ENCODE data around the gene SRD5A1.

SRD5A1 gene

GRCh38 chr5:6631441-6631840 is 1.8 kb upstream of the SRD5A1 start:
- peak overlapping the region; percentile 99 for H3K9ac ChIP-seq (ENCODE audit: low read length)
- H3K27me3 ChIP-seq (replicated peaks; ENCODE audit: control insufficient read depth, insufficient read depth, low read length), result no peaks in the 10 kb centered on the region
- H3K9me3 ChIP-seq (ENCODE audit: control insufficient read depth, low read length), result no peaks in the 10 kb centered on the region
- peaks cover 45% of the 10 kb centered on the region for H3K36me3 ChIP-seq (ENCODE audit: control insufficient read depth, insufficient read depth, low read length, severe bottlenecking)
- no peak for DNase-seq (ENCODE audit: low read depth)
- peaks cover 13% of the 10 kb centered on the region for H3K4me1 ChIP-seq (ENCODE audit: control insufficient read depth, insufficient read depth, low read length)
- H3K4me3 ChIP-seq (ENCODE audit: low read length), result peak overlapping the region; percentile 94

GRCh38 chr5:6632324-6632887 is 834 bp upstream of the SRD5A1 start:
- Histone ChIP-seq H3K4me1 (ENCODE audit: control insufficient read depth, insufficient read depth, low read length) (peaks cover 13% of the 10 kb centered on the region), H3K27me3 (replicated peaks; ENCODE audit: control insufficient read depth, insufficient read depth, low read length) (no peaks in the 10 kb centered on the region), H3K9me3 (ENCODE audit: control insufficient read depth, low read length) (no peaks in the 10 kb centered on the region), H3K4me3 (ENCODE audit: low read length) (peak overlapping the region; percentile 94), H3K9ac (ENCODE audit: low read length) (peak overlapping the region; percentile 99), H3K36me3 (ENCODE audit: control insufficient read depth, insufficient read depth, low read length, severe bottlenecking) (peaks cover 36% of the 10 kb centered on the region)
- DNase-seq (ENCODE audit: low read depth), result peak; percentile 60

- DNase-seq (ENCODE audit: low read depth), result peak; percentile 73
- H3K4me1 ChIP-seq (ENCODE audit: control insufficient read depth, insufficient read depth, low read length), result peaks cover 13% of the 10 kb centered on the region
- peak overlapping the region; percentile 94 for H3K4me3 ChIP-seq (ENCODE audit: low read length)
- H3K9me3 ChIP-seq (ENCODE audit: control insufficient read depth, low read length), result no peaks in the 10 kb centered on the region
- peaks cover 23% of the 10 kb centered on the region for H3K36me3 ChIP-seq (ENCODE audit: control insufficient read depth, insufficient read depth, low read length, severe bottlenecking)
- H3K27me3 ChIP-seq (replicated peaks; ENCODE audit: control insufficient read depth, insufficient read depth, low read length), result no peaks in the 10 kb centered on the region
- peak overlapping the region; percentile 99 for H3K9ac ChIP-seq (ENCODE audit: low read length)
These were observed 417 bp downstream of the SRD5A1 start for GRCh38 chr5:6633469-6634245.

GRCh38 chr5:6634306-6634705 is 1.1 kb downstream of the SRD5A1 start:
- peak overlapping the region; percentile 94 for H3K4me3 ChIP-seq (ENCODE audit: low read length)
- peaks cover 13% of the 10 kb centered on the region for H3K4me1 ChIP-seq (ENCODE audit: control insufficient read depth, insufficient read depth, low read length)
- peak overlapping the region; percentile 99 for H3K9ac ChIP-seq (ENCODE audit: low read length)
- no peaks in the 10 kb centered on the region for H3K27me3 ChIP-seq (replicated peaks; ENCODE audit: control insufficient read depth, insufficient read depth, low read length)
- peaks cover 17% of the 10 kb centered on the region for H3K36me3 ChIP-seq (ENCODE audit: control insufficient read depth, insufficient read depth, low read length, severe bottlenecking)
- DNase-seq (ENCODE audit: low read depth), result peak; percentile 45
- no peaks in the 10 kb centered on the region for H3K9me3 ChIP-seq (ENCODE audit: control insufficient read depth, low read length)

- Histone ChIP-seq H3K4me1 (ENCODE audit: control insufficient read depth, insufficient read depth, low read length) (peaks cover 13% of the 10 kb centered on the region), H3K9ac (ENCODE audit: low read length) (no peak overlapping the region), H3K27me3 (replicated peaks; ENCODE audit: control insufficient read depth, insufficient read depth, low read length) (no peaks in the 10 kb centered on the region), H3K4me3 (ENCODE audit: low read length) (no peak overlapping the region), H3K9me3 (ENCODE audit: control insufficient read depth, low read length) (no peaks in the 10 kb centered on the region), H3K36me3 (ENCODE audit: control insufficient read depth, insufficient read depth, low read length, severe bottlenecking) (peaks cover 11% of the 10 kb centered on the region)
- DNase-seq (ENCODE audit: low read depth), result no peak
These were observed 1.7 kb downstream of the SRD5A1 start for GRCh38 chr5:6634788-6635430.

- no peaks in the 10 kb centered on the region for H3K9me3 ChIP-seq (ENCODE audit: control insufficient read depth, low read length)
- H3K9ac ChIP-seq (ENCODE audit: low read length), result no peak overlapping the region
- peaks cover 10% of the 10 kb centered on the region for H3K4me1 ChIP-seq (ENCODE audit: control insufficient read depth, insufficient read depth, low read length)
- no peak for DNase-seq (ENCODE audit: low read depth)
- no peaks in the 10 kb centered on the region for H3K27me3 ChIP-seq (replicated peaks; ENCODE audit: control insufficient read depth, insufficient read depth, low read length)
- H3K36me3 ChIP-seq (ENCODE audit: control insufficient read depth, insufficient read depth, low read length, severe bottlenecking), result peaks cover under 1% of the 10 kb centered on the region
- H3K4me3 ChIP-seq (ENCODE audit: low read length), result no peak overlapping the region
These were observed 3.1 kb downstream of the SRD5A1 start for GRCh38 chr5:6636293-6636692.

- H3K9ac ChIP-seq (ENCODE audit: low read length), result no peak overlapping the region
- no peak for DNase-seq (ENCODE audit: low read depth)
These were observed 3.8 kb downstream of the SRD5A1 start for GRCh38 chr5:6637022-6637421.

GRCh38 chr5:6637590-6637989 is 4.3 kb downstream of the SRD5A1 start:
- no peaks in the 10 kb centered on the region for H3K36me3 ChIP-seq (ENCODE audit: control insufficient read depth, insufficient read depth, low read length, severe bottlenecking)
- no peaks in the 10 kb centered on the region for H3K4me1 ChIP-seq (ENCODE audit: control insufficient read depth, insufficient read depth, low read length)
- H3K9me3 ChIP-seq (ENCODE audit: control insufficient read depth, low read length), result no peaks in the 10 kb centered on the region
- no peaks in the 10 kb centered on the region for H3K27me3 ChIP-seq (replicated peaks; ENCODE audit: control insufficient read depth, insufficient read depth, low read length)
- no peak overlapping the region for H3K9ac ChIP-seq (ENCODE audit: low read length)
- DNase-seq (ENCODE audit: low read depth), result no peak
- H3K4me3 ChIP-seq (ENCODE audit: low read length), result no peak overlapping the region

More at GRCh38 chr5:6637022-6637421, 3.8 kb downstream of the SRD5A1 start:
- Histone ChIP-seq H3K9me3 (ENCODE audit: control insufficient read depth, low read length) (no peaks in the 10 kb centered on the region), H3K4me3 (ENCODE audit: low read length) (no peak overlapping the region), H3K27me3 (replicated peaks; ENCODE audit: control insufficient read depth, insufficient read depth, low read length) (no peaks in the 10 kb centered on the region), H3K36me3 (ENCODE audit: control insufficient read depth, insufficient read depth, low read length, severe bottlenecking) (no peaks in the 10 kb centered on the region), H3K4me1 (ENCODE audit: control insufficient read depth, insufficient read depth, low read length) (peaks cover 3% of the 10 kb centered on the region)

- Histone ChIP-seq H3K4me1 (ENCODE audit: control insufficient read depth, insufficient read depth, low read length) (no peaks in the 10 kb centered on the region), H3K9ac (ENCODE audit: low read length) (no peak overlapping the region), H3K4me3 (ENCODE audit: low read length) (no peak overlapping the region), H3K27me3 (replicated peaks; ENCODE audit: control insufficient read depth, insufficient read depth, low read length) (no peaks in the 10 kb centered on the region), H3K9me3 (ENCODE audit: control insufficient read depth, low read length) (no peaks in the 10 kb centered on the region), H3K36me3 (ENCODE audit: control insufficient read depth, insufficient read depth, low read length, severe bottlenecking) (no peaks in the 10 kb centered on the region)
- DNase-seq (ENCODE audit: low read depth), result no peak
These were observed 5.0 kb downstream of the SRD5A1 start for GRCh38 chr5:6638236-6638635.

- no peaks in the 10 kb centered on the region for H3K27me3 ChIP-seq (replicated peaks; ENCODE audit: control insufficient read depth, insufficient read depth, low read length)
- H3K9ac ChIP-seq (ENCODE audit: low read length), result no peak overlapping the region
- no peaks in the 10 kb centered on the region for H3K4me1 ChIP-seq (ENCODE audit: control insufficient read depth, insufficient read depth, low read length)
- no peak overlapping the region for H3K4me3 ChIP-seq (ENCODE audit: low read length)
- H3K36me3 ChIP-seq (ENCODE audit: control insufficient read depth, insufficient read depth, low read length, severe bottlenecking), result no peaks in the 10 kb centered on the region
- H3K9me3 ChIP-seq (ENCODE audit: control insufficient read depth, low read length), result no peaks in the 10 kb centered on the region
- no peak for DNase-seq (ENCODE audit: low read depth)
These were observed 9.4 kb downstream of the SRD5A1 start for GRCh38 chr5:6642655-6643054.

- Histone ChIP-seq H3K9ac (ENCODE audit: low read length) (no peak overlapping the region), H3K4me1 (ENCODE audit: control insufficient read depth, insufficient read depth, low read length) (no peaks in the 10 kb centered on the region), H3K9me3 (ENCODE audit: control insufficient read depth, low read length) (no peaks in the 10 kb centered on the region), H3K27me3 (replicated peaks; ENCODE audit: control insufficient read depth, insufficient read depth, low read length) (no peaks in the 10 kb centered on the region), H3K36me3 (ENCODE audit: control insufficient read depth, insufficient read depth, low read length, severe bottlenecking) (no peaks in the 10 kb centered on the region), H3K4me3 (ENCODE audit: low read length) (no peak overlapping the region)
- no peak for DNase-seq (ENCODE audit: low read depth)
These were observed 11.6 kb downstream of the SRD5A1 start for GRCh38 chr5:6644794-6645241.
